Right cardiac atrium (tissue), 5 donors: ENCODE results near the gene ATP6V0A4. TPM values are rescaled to one million over a fixed set of nuclear protein-coding genes. Genes with fewer than 3 reads are reported as not detected.
"Not testable (repeated sequence)": the region's sequence is repeated elsewhere in the genome, so short reads cannot be mapped to it uniquely, and the experiment has no call there.

Experiments used
- ATAC-seq, 2 donors: fragments of 200-7000 bp; cut with Tn5 transposase; one replicate each; pipeline versions ENCODE4 v1.8.0 to v1.9.1; 2020; ENCODE audit warnings: moderate library complexity in 2 of 2, mild to moderate bottlenecking in 1 of 2
- DNase-seq, 3 donors: peaks; one replicate each; pipeline ENCODE4 v3.0.0-alpha.2; 2020
- H3K27ac ChIP-seq: one replicate; pipeline ENCODE4 v1.5.1; 2013; ENCODE audit warnings: mild to moderate bottlenecking, low read length, control low read depth, moderate library complexity
- H3K27me3 ChIP-seq: one replicate; pipeline ENCODE4 v1.6.1; 2013; ENCODE audit not compliant: control insufficient read depth, insufficient read depth
- H3K4me1 ChIP-seq: one replicate; pipeline ENCODE4 v1.6.1; 2013; ENCODE audit warnings: low read length; ENCODE audit not compliant: control insufficient read depth, insufficient read depth
- H3K4me3 ChIP-seq: one replicate; pipeline ENCODE4 v1.5.1; 2013; ENCODE audit warnings: low read length, control low read depth
- H3K9me3 ChIP-seq: one replicate; pipeline ENCODE4 v1.6.1; 2013; ENCODE audit warnings: low read length; ENCODE audit not compliant: control insufficient read depth
- WGBS: extraction: QIAGEN DNeasy Blood & Tissue Kit; methylation state at CpG from one replicate; pipeline ENCODE4 v1.1.7; 2013; 5-methylcytosine and 5-hydroxymethylcytosine counted together
- intact Hi-C, 4 donors: fragments of 100-400 bp; cut with DNase I; formaldehyde crosslinking; loops; one replicate each; pipeline versions ENCODE4 v1.11.0 to v1.14.0; 2022 to 2023
- polyA plus RNA-seq: library from polyadenylated mRNA; stranded (reverse); fragments of 200-250 nt; gene quantifications from one replicate; pipeline ENCODE4 v1.2.3, GENCODE V29; 2013
- total RNA-seq, 4 donors: library from RNA; stranded (reverse); fragmentation: NEBNext Ultra II Directional; extraction: Animal tissue kit (Norgen Biotek cat#: 25700); gene quantifications; one replicate each; pipeline ENCODE4 v1.2.1, GENCODE V29; 2021
- donor health status: healthy with polysubstance abuse.
- donor health status: DM: no; HTN: yes; CAD: no.
- donor health status: DM: no; HTN: no; CAD: no.
- donor health status: DM: no; HTN: yes; CAD: no; lungs with severe emphysema.
- donor health status: DM: yes; HTN: yes; CAD: no.

ATP6V0A4 gene
- total and polyA plus RNA-seq, 5 donors = not detected

DNA sequence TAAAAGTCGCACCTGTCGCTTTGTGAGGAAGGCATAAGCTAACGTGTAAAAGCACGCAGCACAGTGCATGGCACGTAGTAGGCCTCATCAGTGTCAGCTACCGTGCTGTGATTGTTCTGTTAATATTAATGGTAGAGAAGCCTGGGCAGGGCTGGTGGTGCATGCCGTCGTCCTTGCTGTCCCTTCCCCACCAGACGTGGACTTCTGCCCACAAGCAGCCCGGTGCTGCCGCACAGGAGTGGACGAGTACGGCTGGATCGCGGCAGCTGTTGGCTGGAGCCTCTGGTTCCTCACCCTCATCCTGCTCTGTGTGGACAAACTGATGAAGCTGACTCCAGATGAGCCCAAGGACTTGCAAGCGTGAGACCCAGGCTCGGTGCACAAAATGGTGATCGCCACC lies 4.7 kb upstream of the ATP6V0A4 start:
- 96% methylated on average over 18 of the region's 18 CpGs for WGBS
- Histone ChIP-seq H3K9me3 (no peaks in the 10 kb centered on the region), H3K4me1 (no peaks in the 10 kb centered on the region), H3K4me3 (no peak overlapping the region), H3K27ac (no peak overlapping the region), H3K27me3 (no peaks in the 10 kb centered on the region)
- DNase-seq (no peak), ATAC-seq (no peak)
- intact Hi-C loops = no loop called here

DNA sequence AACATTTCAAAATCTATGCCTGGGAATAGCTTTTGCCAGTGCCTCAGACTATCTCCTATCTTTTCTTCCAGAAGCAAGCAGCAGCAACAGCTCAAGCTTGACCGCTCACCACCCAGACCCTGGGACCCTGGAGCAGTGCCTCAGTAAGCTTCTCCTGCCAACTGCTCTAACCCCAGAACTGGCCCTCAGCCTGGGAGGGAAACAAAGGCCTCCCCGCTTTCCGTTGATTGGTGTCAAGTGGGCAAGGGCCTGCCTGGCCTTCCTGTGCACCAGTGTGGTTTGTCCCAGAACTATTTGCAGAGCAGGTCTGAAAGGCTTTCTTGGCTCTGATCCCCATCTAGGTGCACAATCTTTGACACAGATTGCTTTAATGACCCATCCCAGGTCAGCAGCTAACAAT lies 3.3 kb upstream of the ATP6V0A4 start:
- WGBS = 83% methylated on average over 3 of the region's 3 CpGs
- Histone ChIP-seq H3K27ac (no peak overlapping the region), H3K4me1 (no peaks in the 10 kb centered on the region), H3K27me3 (no peaks in the 10 kb centered on the region), H3K9me3 (no peaks in the 10 kb centered on the region), H3K4me3 (no peak overlapping the region)
- intact Hi-C loops = no loop called here
- no peak for ATAC-seq
- DNase-seq = no peak

GRCh38 chr7:138799336-138800000 lies 1.5 kb upstream of the ATP6V0A4 start:
- intact Hi-C loops = no loop called here
- H3K27me3 ChIP-seq = no peaks in the 10 kb centered on the region
- H3K9me3 ChIP-seq = no peaks in the 10 kb centered on the region
- H3K27ac ChIP-seq = no peak overlapping the region
- ATAC-seq (no peak), DNase-seq (no peak)
- H3K4me1 ChIP-seq = no peaks in the 10 kb centered on the region
- no peak overlapping the region for H3K4me3 ChIP-seq
- WGBS = 71% methylated on average over 7 of the region's 7 CpGs

DNA sequence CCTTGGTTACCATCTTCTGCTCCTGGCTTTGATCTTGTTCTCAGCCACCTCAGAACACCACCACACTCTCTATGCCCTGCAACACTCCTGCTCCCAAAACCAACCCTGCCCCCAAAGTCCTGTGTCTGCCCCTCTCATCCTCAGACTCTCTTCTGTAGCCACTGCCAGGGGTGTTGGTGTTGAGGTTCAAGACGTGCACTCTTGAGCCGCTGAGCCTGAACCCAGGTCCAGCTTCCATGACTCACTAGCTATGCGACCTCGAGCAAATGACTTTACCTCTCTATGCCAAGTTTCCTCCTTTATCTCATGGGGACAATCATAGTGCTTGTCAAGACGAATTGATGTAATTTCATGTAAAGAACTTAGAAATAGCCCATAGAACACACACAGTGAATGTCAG lies 840 bp upstream of the ATP6V0A4 start:
- DNase-seq (no peak), ATAC-seq (no peak)
- H3K9me3 ChIP-seq = no peaks in the 10 kb centered on the region
- no peak overlapping the region for H3K4me3 ChIP-seq
- intact Hi-C loops = no loop called here
- H3K27ac ChIP-seq = no peak overlapping the region
- no peaks in the 10 kb centered on the region for H3K27me3 ChIP-seq
- WGBS = 47% methylated on average over 5 of the region's 5 CpGs
- no peaks in the 10 kb centered on the region for H3K4me1 ChIP-seq

GRCh38 chr7:138797046-138797445 lies 950 bp downstream of the ATP6V0A4 start:
- intact Hi-C loops, H3K27me3 ChIP-seq, H3K4me1 ChIP-seq, H3K9me3 ChIP-seq, H3K27ac ChIP-seq, H3K4me3 ChIP-seq, ATAC-seq, DNase-seq: not testable (repeated sequence)
- WGBS = 79% methylated on average over 4 of the region's 4 CpGs

DNA sequence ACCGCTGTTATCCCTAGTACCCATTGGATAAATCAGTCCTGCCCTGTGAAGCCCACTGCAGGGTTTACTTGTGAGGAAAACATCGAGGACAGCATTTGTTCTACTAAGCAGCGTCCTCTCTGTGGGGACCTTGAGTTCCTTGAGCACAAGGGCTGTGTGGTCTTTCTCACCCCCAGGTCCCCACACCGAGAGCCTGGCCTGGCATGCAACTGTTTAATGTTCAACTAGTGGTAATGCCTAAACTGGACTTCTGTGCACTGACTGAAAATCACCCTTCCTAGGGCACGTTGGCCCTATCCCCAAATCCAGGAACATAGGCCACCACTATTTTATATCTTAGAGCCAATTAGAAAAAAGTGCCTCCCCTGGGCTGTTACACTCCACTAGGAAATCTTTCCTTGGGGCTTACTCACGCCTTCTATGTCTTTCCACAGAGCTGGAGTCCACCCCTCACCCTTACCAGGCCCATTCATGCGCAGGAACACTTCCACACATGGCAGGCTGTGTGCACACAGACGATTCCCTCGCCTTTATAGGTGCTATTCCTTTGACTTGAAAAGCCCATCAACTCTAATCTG lies 1.9 kb downstream of the ATP6V0A4 start:
- H3K4me1 ChIP-seq = no peaks in the 10 kb centered on the region
- H3K9me3 ChIP-seq = no peaks in the 10 kb centered on the region
- ATAC-seq (no peak), DNase-seq (no peak)
- intact Hi-C loops = no loop called here
- no peaks in the 10 kb centered on the region for H3K27me3 ChIP-seq
- WGBS = 90% methylated on average over 9 of the region's 9 CpGs
- H3K4me3 ChIP-seq = no peak overlapping the region
- no peak overlapping the region for H3K27ac ChIP-seq

DNA sequence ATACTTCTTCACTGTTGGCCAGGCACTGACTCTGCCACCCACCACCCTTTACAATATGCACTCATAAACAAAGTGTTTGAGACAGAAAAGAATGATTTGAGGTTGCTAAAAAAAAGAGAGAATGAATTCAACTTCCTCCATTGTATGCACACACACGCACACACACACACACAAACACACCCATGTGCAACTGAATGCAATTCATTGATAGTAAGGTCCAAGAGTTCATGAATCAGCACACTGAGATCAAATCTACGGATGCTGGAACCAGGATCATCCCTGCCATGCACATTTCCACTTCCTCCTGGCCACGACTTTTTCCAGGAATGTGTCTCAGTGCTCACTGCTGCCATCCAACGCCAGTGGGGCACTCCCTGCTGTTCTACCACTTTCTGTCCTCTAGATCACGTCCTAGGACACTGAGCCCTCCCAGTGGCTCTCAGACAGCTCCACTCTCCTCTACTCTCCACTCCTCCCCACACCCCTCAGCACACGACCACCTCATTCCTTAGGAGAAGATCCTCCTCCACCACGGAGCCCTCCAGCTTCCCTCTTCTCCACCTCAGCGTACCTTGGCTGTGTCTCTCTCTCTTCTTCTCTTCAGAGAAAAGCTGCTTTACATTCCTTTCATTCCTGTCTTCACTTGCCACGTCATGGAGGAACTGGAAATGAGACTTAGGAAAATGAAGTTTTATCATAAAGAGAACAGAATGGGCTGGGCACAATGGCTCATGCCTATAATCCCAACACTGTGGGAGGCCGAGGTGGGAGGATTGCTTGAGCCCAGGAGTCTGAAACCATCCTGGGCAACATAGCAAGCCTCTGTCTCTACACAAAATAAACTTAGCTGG lies 12.2 kb downstream of the ATP6V0A4 start:
- ATAC-seq (no peak), DNase-seq (no peak)
- Histone ChIP-seq H3K9me3 (no peaks in the 10 kb centered on the region), H3K27ac (no peak overlapping the region), H3K27me3 (no peaks in the 10 kb centered on the region), H3K4me3 (no peak overlapping the region), H3K4me1 (no peaks in the 10 kb centered on the region)
- intact Hi-C loops = no loop called here
- WGBS = 46% methylated on average over 10 of the region's 10 CpGs

GRCh38 chr7:138784692-138785091 lies 13.3 kb downstream of the ATP6V0A4 start:
- Histone ChIP-seq H3K4me1 (no peaks in the 10 kb centered on the region), H3K27ac (no peak overlapping the region), H3K9me3 (no peaks in the 10 kb centered on the region), H3K27me3 (no peaks in the 10 kb centered on the region), H3K4me3 (no peak overlapping the region)
- DNase-seq = no peak
- no peak for ATAC-seq
- WGBS = 50% methylated on average over 4 of the region's 4 CpGs
- intact Hi-C loops = no loop called here

GRCh38 chr7:138781004-138781403 lies 17.0 kb downstream of the ATP6V0A4 start:
- no peaks in the 10 kb centered on the region for H3K27me3 ChIP-seq
- ATAC-seq (no peak), DNase-seq (no peak)
- intact Hi-C loops = no loop called here
- 73% methylated on average over 2 of the region's 2 CpGs for WGBS
- H3K4me3 ChIP-seq = no peak overlapping the region
- no peaks in the 10 kb centered on the region for H3K9me3 ChIP-seq
- no peaks in the 10 kb centered on the region for H3K4me1 ChIP-seq
- H3K27ac ChIP-seq = no peak overlapping the region

GRCh38 chr7:138776166-138776833 lies 21.7 kb downstream of the ATP6V0A4 start:
- intact Hi-C loops = no loop called here
- Histone ChIP-seq H3K27me3 (no peaks in the 10 kb centered on the region), H3K9me3 (no peaks in the 10 kb centered on the region), H3K4me3 (no peak overlapping the region), H3K4me1 (no peaks in the 10 kb centered on the region), H3K27ac (no peak overlapping the region)
- no peak for ATAC-seq
- DNase-seq = no peak
- WGBS = 71% methylated on average over 10 of the region's 10 CpGs

GRCh38 chr7:138773817-138774216 lies 24.2 kb downstream of the ATP6V0A4 start:
- intact Hi-C loops = no loop called here
- DNase-seq (no peak), ATAC-seq (no peak)
- no peaks in the 10 kb centered on the region for H3K27me3 ChIP-seq
- no peaks in the 10 kb centered on the region for H3K4me1 ChIP-seq
- 44% methylated on average over 12 of the region's 12 CpGs for WGBS
- H3K4me3 ChIP-seq = no peak overlapping the region
- no peaks in the 10 kb centered on the region for H3K9me3 ChIP-seq
- no peak overlapping the region for H3K27ac ChIP-seq
